Measurements from ENCODE around the gene MRPL21.

DNA sequence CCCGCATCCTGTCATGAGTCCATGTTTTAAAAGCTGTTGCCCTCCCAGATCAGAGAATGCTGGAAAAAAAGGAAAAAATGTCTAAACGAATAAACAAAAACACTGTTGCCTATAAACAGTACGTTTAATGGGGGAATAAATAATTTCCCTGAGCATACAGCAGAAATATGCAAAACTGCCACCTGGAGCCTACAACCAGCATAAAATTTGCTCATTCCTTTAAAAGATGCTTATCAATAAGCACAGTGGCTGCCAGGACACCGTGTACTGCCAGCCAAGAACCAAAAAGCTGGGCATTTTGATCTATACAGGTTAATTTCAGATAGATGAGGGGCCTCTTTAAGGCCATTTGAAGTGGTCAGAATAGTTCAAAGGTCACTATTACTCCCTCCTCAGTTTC is 56.2 kb downstream of the MRPL21 start:
- TF ChIP-seq, protein P1, sequence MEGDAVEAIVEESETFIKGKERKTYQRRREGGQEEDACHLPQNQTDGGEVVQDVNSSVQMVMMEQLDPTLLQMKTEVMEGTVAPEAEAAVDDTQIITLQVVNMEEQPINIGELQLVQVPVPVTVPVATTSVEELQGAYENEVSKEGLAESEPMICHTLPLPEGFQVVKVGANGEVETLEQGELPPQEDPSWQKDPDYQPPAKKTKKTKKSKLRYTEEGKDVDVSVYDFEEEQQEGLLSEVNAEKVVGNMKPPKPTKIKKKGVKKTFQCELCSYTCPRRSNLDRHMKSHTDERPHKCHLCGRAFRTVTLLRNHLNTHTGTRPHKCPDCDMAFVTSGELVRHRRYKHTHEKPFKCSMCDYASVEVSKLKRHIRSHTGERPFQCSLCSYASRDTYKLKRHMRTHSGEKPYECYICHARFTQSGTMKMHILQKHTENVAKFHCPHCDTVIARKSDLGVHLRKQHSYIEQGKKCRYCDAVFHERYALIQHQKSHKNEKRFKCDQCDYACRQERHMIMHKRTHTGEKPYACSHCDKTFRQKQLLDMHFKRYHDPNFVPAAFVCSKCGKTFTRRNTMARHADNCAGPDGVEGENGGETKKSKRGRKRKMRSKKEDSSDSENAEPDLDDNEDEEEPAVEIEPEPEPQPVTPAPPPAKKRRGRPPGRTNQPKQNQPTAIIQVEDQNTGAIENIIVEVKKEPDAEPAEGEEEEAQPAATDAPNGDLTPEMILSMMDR (IDR thresholded peaks at IDR 0.05; ENCODE audit: insufficient read depth, low read depth, low read length) = no peak
- no peak for TF ChIP-seq EZH2 (IDR thresholded peaks at IDR 0.05; ENCODE audit: insufficient read depth, low read length)

Data from astrocyte (in vitro differentiated cells and primary cell).